PFSK-1 (cell line): ENCODE results near the gene UNC5B.

Experiments
- POLR2AphosphoS5 ChIP-seq: IDR thresholded peaks from 2 replicates; pipeline ENCODE4 v1.6.1; 2012; ENCODE audit warnings: low read depth, mild to moderate bottlenecking, control low read depth, low read length, moderate library complexity
- SIN3A ChIP-seq: IDR thresholded peaks from 2 replicates; pipeline ENCODE4 v1.6.1; 2012; ENCODE audit warnings: mild to moderate bottlenecking, low read length, moderate library complexity, borderline replicate concordance; ENCODE audit not compliant: insufficient read depth
- TAF1 ChIP-seq: IDR thresholded peaks from 2 replicates; pipeline ENCODE4 v1.6.1; 2012; ENCODE audit warnings: low read length, control low read depth, borderline replicate concordance; ENCODE audit not compliant: insufficient read depth
- TF ChIP-seq, protein P1 (sequence below), 2 experiments: IDR thresholded peaks; 2 replicates each; pipeline versions ENCODE4 v1.6.1 to v1.8.0; 2011 to 2012; ENCODE audit warnings: low read depth in 2 of 2, low read length in 2 of 2, control low read depth in 1 of 2, inconsistent platforms in 1 of 2, mild to moderate bottlenecking in 1 of 2, moderate library complexity in 1 of 2; ENCODE audit not compliant: insufficient read depth in 1 of 2

DNA sequence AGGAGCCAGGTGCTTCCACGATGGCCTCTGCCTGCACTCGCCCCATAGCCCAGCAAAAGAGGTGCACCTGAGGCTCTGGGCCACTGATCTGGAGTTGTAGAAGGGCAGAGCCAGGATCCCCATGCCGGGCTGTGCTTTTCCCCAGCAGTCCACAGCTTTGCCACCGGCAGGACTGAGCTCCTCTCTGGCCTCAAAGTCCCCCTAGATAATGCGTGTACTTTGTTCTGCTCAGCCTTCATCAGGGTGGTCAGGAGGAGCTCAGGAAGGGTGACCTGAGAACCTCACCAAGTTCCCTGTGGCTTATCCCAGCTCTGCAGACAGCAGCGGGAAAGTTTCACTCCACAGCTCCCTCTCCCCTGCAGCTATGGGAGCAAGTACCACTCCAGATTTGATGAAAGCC is 27.9 kb upstream of the UNC5B start:
- TF ChIP-seq, protein P1, sequence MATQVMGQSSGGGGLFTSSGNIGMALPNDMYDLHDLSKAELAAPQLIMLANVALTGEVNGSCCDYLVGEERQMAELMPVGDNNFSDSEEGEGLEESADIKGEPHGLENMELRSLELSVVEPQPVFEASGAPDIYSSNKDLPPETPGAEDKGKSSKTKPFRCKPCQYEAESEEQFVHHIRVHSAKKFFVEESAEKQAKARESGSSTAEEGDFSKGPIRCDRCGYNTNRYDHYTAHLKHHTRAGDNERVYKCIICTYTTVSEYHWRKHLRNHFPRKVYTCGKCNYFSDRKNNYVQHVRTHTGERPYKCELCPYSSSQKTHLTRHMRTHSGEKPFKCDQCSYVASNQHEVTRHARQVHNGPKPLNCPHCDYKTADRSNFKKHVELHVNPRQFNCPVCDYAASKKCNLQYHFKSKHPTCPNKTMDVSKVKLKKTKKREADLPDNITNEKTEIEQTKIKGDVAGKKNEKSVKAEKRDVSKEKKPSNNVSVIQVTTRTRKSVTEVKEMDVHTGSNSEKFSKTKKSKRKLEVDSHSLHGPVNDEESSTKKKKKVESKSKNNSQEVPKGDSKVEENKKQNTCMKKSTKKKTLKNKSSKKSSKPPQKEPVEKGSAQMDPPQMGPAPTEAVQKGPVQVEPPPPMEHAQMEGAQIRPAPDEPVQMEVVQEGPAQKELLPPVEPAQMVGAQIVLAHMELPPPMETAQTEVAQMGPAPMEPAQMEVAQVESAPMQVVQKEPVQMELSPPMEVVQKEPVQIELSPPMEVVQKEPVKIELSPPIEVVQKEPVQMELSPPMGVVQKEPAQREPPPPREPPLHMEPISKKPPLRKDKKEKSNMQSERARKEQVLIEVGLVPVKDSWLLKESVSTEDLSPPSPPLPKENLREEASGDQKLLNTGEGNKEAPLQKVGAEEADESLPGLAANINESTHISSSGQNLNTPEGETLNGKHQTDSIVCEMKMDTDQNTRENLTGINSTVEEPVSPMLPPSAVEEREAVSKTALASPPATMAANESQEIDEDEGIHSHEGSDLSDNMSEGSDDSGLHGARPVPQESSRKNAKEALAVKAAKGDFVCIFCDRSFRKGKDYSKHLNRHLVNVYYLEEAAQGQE (IDR thresholded peaks at IDR 0.05; ENCODE audit: insufficient read depth in 1 of 2, low read depth in 2 of 2, low read length in 2 of 2) = no peak
- TF ChIP-seq TAF1 (no peak), POLR2AphosphoS5 (no peak), SIN3A (no peak)
